Cerebellar nuclear complex (tissue), 1 donor: ENCODE measurements around the gene TMEM52B.
"Not testable (repeated sequence)": the region's sequence is repeated elsewhere in the genome, so short reads cannot be mapped to it uniquely, and the experiment has no call there.

Experiments used
- DNase-seq, 2 experiments: peaks; one replicate each; lab custom pipeline; 2025; lab: John Stamatoyannopoulos, UW

Gene TMEM52B

DNA sequence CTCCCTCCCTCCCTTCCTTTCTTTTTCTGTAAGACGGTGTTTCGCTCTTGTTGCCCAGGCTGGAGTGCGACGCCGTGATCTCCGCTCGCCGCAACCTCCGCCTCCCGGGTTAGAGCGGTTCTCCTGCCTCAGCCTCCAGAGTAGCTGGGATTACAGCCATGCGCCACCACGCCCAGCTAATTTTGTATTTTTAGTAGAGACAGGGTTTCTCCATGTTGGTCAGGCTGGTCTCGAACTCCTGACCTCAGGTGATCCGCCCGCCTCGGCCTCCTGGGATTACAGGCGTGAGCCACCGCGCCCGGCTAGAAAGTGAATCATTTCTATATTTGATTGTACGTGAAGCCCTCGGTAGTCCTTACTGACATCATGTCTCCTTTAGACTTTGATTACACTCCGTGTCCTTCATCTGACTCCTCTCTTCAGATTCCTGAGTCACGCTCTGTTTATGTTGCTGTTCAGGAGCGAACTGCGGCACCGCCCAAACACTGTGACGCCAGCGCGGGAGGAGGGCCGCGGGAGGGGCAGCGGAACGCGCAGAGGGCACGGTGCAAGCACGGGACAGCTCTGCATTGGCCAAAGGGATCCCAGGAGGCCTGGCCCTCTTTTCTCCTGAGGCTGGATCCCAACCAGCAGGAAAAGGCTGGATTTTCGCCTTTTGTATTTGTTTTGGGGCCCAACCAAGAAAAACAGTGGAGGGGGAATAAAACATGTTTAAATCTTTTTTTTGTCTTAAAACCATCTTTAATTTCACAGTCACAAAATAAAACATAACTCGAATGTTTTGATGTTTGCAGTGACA lies 33.3 kb downstream of the TMEM52B start:
- peak; percentile 67 to 75 for DNase-seq

DNA sequence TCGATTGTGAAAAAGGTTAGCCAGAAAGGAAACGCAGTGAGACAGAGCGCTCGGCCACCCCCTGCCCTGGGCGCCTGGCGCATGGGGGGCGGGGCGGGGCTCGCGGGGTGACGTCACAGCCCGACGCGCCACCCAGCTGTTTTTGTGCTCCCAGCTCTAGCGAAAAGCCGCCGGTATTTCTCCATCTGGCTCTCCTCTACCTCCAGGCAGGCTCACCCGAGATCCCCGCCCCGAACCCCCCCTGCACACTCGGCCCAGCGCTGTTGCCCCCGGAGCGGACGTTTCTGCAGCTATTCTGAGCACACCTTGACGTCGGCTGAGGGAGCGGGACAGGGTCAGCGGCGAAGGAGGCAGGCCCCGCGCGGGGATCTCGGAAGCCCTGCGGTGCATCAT lies 33.9 kb downstream of the TMEM52B start, which contains the start of gene GABARAPL1:
Gene GABARAPL1, plus strand, starts transcription at position 139 of the 393 bp plus-strand sequence. Its CDS starts 253 bp downstream, at position 392.
- peak in 1 of 2 experiments; percentile 53 for DNase-seq

DNA sequence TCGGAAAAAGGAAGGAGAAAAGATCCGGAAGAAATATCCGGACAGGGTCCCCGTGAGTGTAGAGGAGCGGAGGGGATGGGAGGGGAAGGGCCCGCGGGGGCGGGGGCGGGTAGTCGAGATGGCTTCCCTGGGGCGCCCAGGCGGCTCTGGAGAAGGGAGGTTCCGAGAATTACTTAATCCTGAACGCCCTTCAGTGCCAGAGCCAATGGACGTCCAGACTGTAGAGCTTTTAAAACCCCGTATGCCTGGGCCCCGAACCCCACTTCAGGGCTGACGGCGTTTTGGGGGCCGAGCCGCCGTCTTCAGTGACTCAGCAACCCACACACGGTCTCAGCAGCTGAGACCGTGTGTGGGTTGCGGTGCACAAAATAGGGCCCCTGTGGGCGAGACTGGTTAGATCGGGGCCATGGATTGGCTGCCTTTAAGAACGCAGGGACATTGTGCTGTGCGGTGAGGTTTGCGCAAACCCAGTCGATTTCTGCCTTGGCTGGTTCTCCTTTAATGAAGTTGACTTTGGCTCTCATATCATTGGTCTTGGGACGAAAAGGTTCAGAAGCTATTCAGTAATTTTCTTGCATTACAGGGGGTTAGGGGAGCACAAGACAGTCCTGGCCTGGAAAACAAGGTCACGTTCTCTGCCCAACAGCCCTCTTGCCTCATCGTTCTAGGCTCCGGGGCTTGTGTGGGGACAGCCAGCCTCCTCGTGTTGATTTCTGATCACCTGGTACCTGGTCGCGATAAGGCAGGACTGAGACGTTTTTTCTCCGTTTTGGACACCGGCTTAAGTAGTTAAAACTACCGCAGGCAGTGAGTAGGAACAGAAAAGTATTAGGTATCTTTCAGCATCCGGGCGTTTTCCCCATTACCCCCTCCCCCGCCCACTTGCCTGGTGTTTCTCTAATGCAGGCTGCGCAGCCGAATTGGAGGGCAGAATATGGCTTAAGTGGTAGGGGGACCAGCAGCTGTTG lies 34.6 kb downstream of the TMEM52B start:
- peak in 1 of 2 experiments; percentile 4 for DNase-seq

DNA sequence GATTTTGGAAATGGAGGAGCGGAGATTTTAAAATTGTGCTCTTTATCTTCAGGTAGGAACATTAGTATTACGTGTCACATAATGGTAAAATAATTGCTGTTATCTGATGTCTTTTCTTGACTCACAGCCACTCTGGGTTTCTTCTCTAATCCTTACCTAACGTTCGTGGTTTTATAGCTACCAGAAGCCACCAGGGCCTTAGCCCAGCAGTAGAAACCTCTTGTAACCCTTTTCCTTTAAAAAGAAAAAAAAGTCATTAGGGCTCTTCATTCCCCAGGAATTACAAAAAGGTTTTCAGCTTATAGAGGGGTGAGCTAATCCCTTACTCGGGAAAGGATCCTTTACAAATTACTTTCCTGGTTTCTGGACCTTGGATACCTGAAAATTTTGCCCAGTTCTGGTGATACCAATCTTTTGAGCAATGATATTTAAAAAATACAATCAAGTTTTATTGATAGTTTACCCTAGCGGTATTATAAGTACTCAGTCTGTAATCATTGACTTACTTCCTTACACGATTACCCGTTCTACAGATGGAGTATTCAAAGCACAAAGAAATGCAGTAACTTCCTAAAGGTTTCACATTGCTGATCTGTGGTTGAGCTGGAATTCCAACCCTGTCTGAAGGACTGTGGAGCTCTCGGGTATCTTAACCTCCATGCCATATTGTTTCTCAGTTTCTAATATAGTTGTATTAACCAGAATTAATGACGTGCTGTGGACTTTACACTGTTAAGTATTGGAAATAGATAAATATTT lies 35.5 kb downstream of the TMEM52B start:
- peak in 1 of 2 experiments; percentile 10 for DNase-seq

- DNase-seq, result no peak
These were observed 36.0 kb downstream of the TMEM52B start for GRCh38 chr12:10214895-10215267.

- DNase-seq, result no peak
These were observed 36.6 kb downstream of the TMEM52B start for GRCh38 chr12:10215436-10215835.

GRCh38 chr12:10215946-10216345 lies 37.1 kb downstream of the TMEM52B start:
- not testable (repeated sequence) for DNase-seq

DNA sequence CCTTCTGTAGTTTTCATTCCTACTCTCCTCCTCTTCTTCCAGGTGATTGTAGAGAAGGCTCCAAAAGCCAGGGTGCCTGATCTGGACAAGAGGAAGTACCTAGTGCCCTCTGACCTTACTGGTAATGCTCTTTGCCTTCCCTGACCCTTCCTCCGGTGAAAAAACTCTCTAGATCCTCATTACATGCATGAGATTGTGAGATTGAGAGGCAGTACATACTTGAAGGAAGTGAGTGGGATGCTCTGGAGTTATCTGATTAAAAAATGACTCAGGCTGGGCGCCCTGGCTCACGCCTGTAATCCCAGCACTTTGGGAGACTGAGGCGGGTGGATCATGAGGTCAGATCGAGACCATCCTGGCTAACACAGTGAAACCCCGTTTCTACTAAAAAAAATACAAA lies 39.2 kb downstream of the TMEM52B start:
- no peak for DNase-seq

GRCh38 chr12:10220398-10221077 lies 41.7 kb downstream of the TMEM52B start:
- peak; percentile 24 to 48 for DNase-seq

GRCh38 chr12:10221846-10222245 lies 43.0 kb downstream of the TMEM52B start:
- no peak for DNase-seq

- DNase-seq, result no peak
These were observed 44.4 kb downstream of the TMEM52B start for GRCh38 chr12:10223208-10223607.

- DNase-seq, result not testable (repeated sequence)
These were observed 46.6 kb downstream of the TMEM52B start for GRCh38 chr12:10225426-10225825.

- DNase-seq, result no peak
These were observed 47.3 kb downstream of the TMEM52B start for GRCh38 chr12:10226086-10226485.

DNA sequence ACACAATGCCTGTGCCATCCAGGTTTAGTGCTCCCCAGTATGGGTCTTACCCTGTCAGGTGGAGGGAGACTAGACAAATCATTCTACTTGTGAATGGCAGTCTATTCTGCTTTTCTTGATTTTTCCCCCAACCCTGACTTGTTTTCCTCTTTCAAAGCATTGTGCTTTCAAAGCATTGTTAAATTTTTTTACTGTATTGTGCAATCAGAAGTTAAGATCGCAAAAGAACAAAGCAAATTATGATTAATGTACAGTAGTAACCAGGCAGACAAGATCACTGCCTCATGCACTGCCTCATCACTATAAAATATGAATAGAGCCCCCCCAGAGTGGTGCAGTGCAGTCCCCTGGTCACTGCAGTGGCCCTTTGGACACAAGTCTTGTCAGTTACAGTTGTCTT lies 47.9 kb downstream of the TMEM52B start:
- no peak for DNase-seq

- no peak for DNase-seq
These were observed 48.8 kb downstream of the TMEM52B start for GRCh38 chr12:10227648-10228047.

DNA sequence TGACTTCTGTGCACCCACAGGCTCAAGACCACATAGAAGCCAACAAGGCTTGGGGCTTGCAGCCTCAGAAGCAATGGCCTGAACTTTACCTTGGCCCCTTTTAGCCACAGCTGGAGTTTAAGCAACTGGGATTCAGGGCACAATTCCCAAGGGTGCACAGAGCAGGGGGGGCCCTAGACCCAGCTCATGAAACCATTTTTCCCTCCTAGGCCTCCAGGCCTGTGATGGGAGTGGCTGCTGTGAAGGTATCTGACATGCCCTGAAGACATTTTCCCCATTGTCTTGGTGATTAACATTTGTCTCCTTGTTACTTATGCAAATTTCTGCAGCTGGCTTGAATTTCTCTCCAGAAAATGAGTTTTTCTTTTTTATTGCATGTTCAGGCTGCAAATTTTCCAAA lies 55.7 kb downstream of the TMEM52B start:
- DNase-seq, result no peak

DNA sequence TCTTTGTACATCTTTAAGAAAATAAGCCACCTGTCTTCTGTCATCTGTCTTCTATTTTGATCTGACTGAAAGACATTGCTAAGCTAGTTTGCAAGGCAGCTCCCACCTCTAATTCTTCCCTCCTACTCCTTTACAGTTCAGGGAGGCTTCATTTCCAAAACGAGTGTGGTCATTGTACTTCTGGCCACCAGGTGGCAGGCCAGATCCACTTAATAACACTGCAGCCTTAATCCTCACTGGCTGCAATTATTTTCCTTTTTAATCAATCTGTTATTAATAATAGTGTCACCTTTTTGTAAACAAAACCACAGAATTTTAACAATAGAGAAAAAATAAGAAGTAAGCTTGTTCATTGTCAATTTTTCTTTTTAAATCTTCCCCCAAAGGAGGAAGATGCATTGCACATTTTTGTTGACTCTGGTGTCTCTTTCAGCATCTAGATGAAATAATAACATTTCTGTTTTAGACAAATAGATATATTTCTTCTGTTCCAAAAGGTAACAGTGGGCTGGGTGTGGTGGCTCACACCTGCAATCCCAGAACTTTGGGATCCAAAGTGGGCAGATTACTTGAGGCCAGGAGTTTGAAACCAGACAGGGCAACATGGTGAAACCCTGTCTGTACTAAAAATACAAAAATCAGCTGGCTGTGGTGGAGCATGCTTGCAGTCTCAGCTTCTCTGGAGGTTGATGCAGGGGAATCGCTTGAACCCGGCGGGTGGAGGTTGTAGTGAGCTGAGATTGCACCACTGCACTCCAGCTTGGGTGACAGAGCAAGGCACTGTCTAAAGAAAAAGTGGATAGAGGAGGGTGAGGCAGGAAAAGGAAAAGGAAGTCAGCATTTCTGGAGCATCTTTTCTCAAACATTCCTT lies 57.2 kb downstream of the TMEM52B start:
- DNase-seq, result peak in 1 of 2 experiments; percentile 15

- DNase-seq, result no peak
These were observed 57.9 kb downstream of the TMEM52B start for GRCh38 chr12:10236720-10237119.

GRCh38 chr12:10238526-10238925 lies 59.7 kb downstream of the TMEM52B start:
- DNase-seq, result no peak

DNA sequence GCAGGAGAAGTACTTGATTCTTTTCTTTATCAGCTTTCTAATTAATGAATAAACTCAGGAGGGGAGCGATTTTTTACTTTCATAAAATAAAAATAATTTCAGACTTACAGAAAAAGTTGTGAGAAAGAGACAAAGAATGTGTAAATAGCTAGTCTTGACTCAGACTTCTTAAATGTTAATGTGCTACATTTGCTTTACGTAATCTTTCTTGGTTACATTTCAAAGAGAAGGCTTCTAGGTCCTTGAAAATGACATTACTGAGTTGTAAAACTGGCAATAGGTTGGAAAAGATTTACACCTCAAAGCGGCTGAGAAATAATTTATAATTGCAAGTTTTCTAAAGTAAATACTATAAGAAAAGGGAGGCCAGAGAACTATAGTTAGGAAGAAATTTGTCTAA lies 62.5 kb downstream of the TMEM52B start:
- no peak for DNase-seq
